GM12878 (cell line): Measurements from ENCODE around the gene CCDC57. TPM values are rescaled to one million over a fixed set of nuclear protein-coding genes. Genes with fewer than 3 reads are reported as not detected.

Experiments used
- ATAC-seq: fragments of 200-7000 bp; cut with Tn5 transposase; 3 replicates; pipeline ENCODE4 v1.9.1; 2020; ENCODE audit warnings: mild to moderate bottlenecking, moderate library complexity
- BruUV-seq: library from RNA; stranded (reverse); fragments of 400-500 nt; replicated peaks from 2 replicates; lab custom pipeline; 2021; lab: Mats Ljungman, UMichigan
- CTCF ChIA-PET: fragments of 300-600 bp; sonication (Branson Sonifier 250); formaldehyde crosslinking; extraction: SDS; loops from one replicate; lab custom pipeline; 2021; ENCODE audit warnings: inconsistent platforms; lab: Yijun Ruan, JAX
- POLR2A ChIA-PET: fragments of 350-600 bp; formaldehyde crosslinking; extraction: SDS; loops from one replicate; lab custom pipeline; 2021; ENCODE audit warnings: inconsistent platforms; lab: Charles Lee
- RAD21 ChIA-PET: fragments of 300-600 bp; sonication (Branson Sonifier 250); formaldehyde crosslinking; loops from one replicate; lab custom pipeline; 2023; ENCODE audit warnings: antibody characterized with exemption; ENCODE audit not compliant: unreplicated experiment; lab: Charles Lee
- SMC1A ChIA-PET: fragments of 300-600 bp; sonication (Branson Sonifier 250); formaldehyde crosslinking; loops from one replicate; lab custom pipeline; 2023; ENCODE audit not compliant: unreplicated experiment, uncharacterized antibody; lab: Charles Lee
- DNase-seq: peaks from one replicate; pipeline ENCODE4 v3.0.0-alpha.2; 2011; ENCODE audit warnings: low read depth, low spot score
- FAIRE-seq: peaks from 3 replicates; lab custom pipeline; 2011; peaks lifted over from hg19 to GRCh38; lab: Jason Lieb, UNC
- H2AFZ ChIP-seq: 2 replicates; pipeline ENCODE4 v1.6.0; 2011; ENCODE audit warnings: low read depth, low read length, control low read depth; ENCODE audit not compliant: control insufficient read depth
- H3K27ac ChIP-seq: 2 replicates; pipeline ENCODE4 v1.5.1; 2011; ENCODE audit warnings: control low read depth; ENCODE audit not compliant: control insufficient read depth, insufficient read depth
- H3K27me3 ChIP-seq, 2 experiments: replicated peaks in 1 of 2; 2 replicates each; pipeline versions ENCODE4 v1.6.0 to v1.6.1; 2011; ENCODE audit warnings: low read length in 1 of 2; ENCODE audit not compliant: control insufficient read depth in 2 of 2, insufficient read depth in 2 of 2
- H3K36me3 ChIP-seq, 2 experiments: 2 replicates each; pipeline ENCODE4 v1.5.1; 2011; ENCODE audit warnings: low read length in 1 of 2; ENCODE audit not compliant: control insufficient read depth in 2 of 2, insufficient read depth in 2 of 2
- H3K4me1 ChIP-seq: 2 replicates; pipeline ENCODE4 v1.6.1; 2011; ENCODE audit warnings: mild to moderate bottlenecking, low read length, moderate library complexity, mixed read lengths; ENCODE audit not compliant: control insufficient read depth, insufficient read depth
- H3K4me2 ChIP-seq: 2 replicates; pipeline ENCODE4 v1.6.0; 2011; ENCODE audit warnings: control low read depth; ENCODE audit not compliant: control insufficient read depth, insufficient read depth
- H3K4me3 ChIP-seq: fragments of 200-600 bp; sonication (generic); 2 replicates; pipeline ENCODE4 v1.5.1; 2016
- H3K79me2 ChIP-seq: 2 replicates; pipeline ENCODE4 v1.6.0; 2011; ENCODE audit warnings: low read length; ENCODE audit not compliant: control insufficient read depth, insufficient read depth
- H3K9ac ChIP-seq: 2 replicates; pipeline ENCODE4 v1.8.0; 2011; ENCODE audit warnings: low read length, control low read depth, mixed read lengths; ENCODE audit not compliant: control insufficient read depth, insufficient read depth
- H3K9me3 ChIP-seq: replicated peaks from 3 replicates; pipeline ENCODE4 v1.5.1; 2011; ENCODE audit warnings: mild to moderate bottlenecking, low read length; ENCODE audit not compliant: control insufficient read depth, insufficient read depth
- H4K20me1 ChIP-seq: 2 replicates; pipeline ENCODE4 v1.6.0; 2011; ENCODE audit not compliant: control insufficient read depth, insufficient read depth
- ATF3 ChIP-seq: IDR thresholded peaks from 2 replicates; pipeline ENCODE4 v1.6.1; 2011; ENCODE audit warnings: low read depth, mild to moderate bottlenecking, low read length, moderate library complexity, borderline replicate concordance; ENCODE audit errors: extremely low read depth
- POLR2A ChIP-seq: IDR thresholded peaks from 2 replicates; pipeline ENCODE4 v1.6.1; 2011; ENCODE audit warnings: low read depth, mild to moderate bottlenecking, low read length
- SUZ12 ChIP-seq: fragments of 200-600 bp; sonication (generic); IDR thresholded peaks from one replicate; pipeline ENCODE4 v1.6.1; 2018; ENCODE audit warnings: antibody characterized with exemption, mild to moderate bottlenecking; ENCODE audit not compliant: unreplicated experiment
- WGBS: methylation state at CpG from one replicate; pipeline ENCODE4 v1.1.6; 2016; ENCODE audit warnings: low lambda C conversion rate; ENCODE audit not compliant: insufficient replicate concordance, insufficient coverage; ENCODE audit errors: missing lambda C conversion rate; 5-methylcytosine and 5-hydroxymethylcytosine counted together
- in situ Hi-C: fragments of 300-500 bp; cut with MboI; formaldehyde crosslinking; loops from 9 replicates; pipeline ENCODE4 v1.14.3; 2018; ENCODE audit warnings: mixed read lengths
- intact Hi-C: fragments of 100-400 bp; cut with micrococcal nuclease; formaldehyde crosslinking; loops from one replicate; pipeline ENCODE4 v1.14.2; 2022; ENCODE audit not compliant: unreplicated experiment
- polyA plus RNA-seq, 11 experiments: library from polyadenylated mRNA; depleted of rRNA in 4 of 11; unstranded in 6 of 11; stranded (reverse) in 5 of 11; fragments of >200 nt; fragmentation: Nextera tagmentation in 4 of 11; fragmentation: Illumina TruSeq in 1 of 11; extraction: Ambion mirVana in 4 of 11; extraction: Trizol in 1 of 11; gene quantifications; 1 replicate in 1 of 11; 2 replicates in 10 of 11; pipeline versions ENCODE4 v1.2.1 to v1.2.3, GENCODE V29; 2011 to 2016; ENCODE audit warnings: inconsistent platforms in 2 of 11, missing spikeins in 2 of 11, low read depth in 1 of 11
- total RNA-seq, 4 experiments: library from RNA; depleted of rRNA in 3 of 4; stranded (reverse); fragments of >200 nt in 3 of 4; fragmentation: Illumina TruSeq in 1 of 4; extraction: Trizol in 1 of 4; gene quantifications; 2 replicates each; pipeline versions ENCODE4 v1.2.1 to v1.2.3, GENCODE V29; 2013 to 2021

Gene CCDC57
- total and polyA plus RNA-seq, 10 of the 15 experiments (the other 5 are each of a cell fraction or from before 2014, with no cell fraction given): 5.4 to 123 (median 45.8) TPM

- CTCF ChIA-PET: no interaction called here
- H3K4me1 ChIP-seq: no peaks in the 10 kb centered on the region
- no peak overlapping the region for H3K4me3 ChIP-seq
- no peak overlapping the region for H3K9ac ChIP-seq
- no peaks in the 10 kb centered on the region for H3K27me3 ChIP-seq
- in situ Hi-C loops: no loop called here
- RAD21 ChIA-PET: no interaction called here
- POLR2A ChIA-PET: no interaction called here
- H3K27ac ChIP-seq: no peak overlapping the region
- no peak overlapping the region for H3K4me2 ChIP-seq
- no peak for TF ChIP-seq SUZ12
- TF ChIP-seq ATF3: no peak
- TF ChIP-seq POLR2A: peak; percentile 57
- TF ChIP-seq, all 136 proteins: peak for 1
- no peaks in the 10 kb centered on the region for H4K20me1 ChIP-seq
- TSS peak; percentile 26 for BruUV-seq
- DNase-seq (no peak), FAIRE-seq (no peak), ATAC-seq (no peak)
- H3K9me3 ChIP-seq: no peaks in the 10 kb centered on the region
- intact Hi-C loops: no loop called here
- H2AFZ ChIP-seq: no peak overlapping the region
- 98% methylated on average over 44 of the region's 48 CpGs for WGBS
- no peaks in the 10 kb centered on the region; the same call in 1 of the 2 replicates for H3K79me2 ChIP-seq
- H3K36me3 ChIP-seq: peaks cover 15 to 83% of the 10 kb centered on the region in 2 experiments
- SMC1A ChIA-PET: no interaction called here
Observed at GRCh38 chr17:82087961-82088837, 124.4 kb downstream of the CCDC57 start.
